Stimulated activated CD8-positive, alpha-beta memory T cell treated with anti-CD3 and anti-CD28 coated beads, Interleukin-2, amount 100 ng/mL, for 1 hour (primary cell): Measurements from ENCODE around the gene DAZAP1.
A peak's percentile ranks its signal among the peaks of the same experiment; 100 is the strongest.

Experiments used
- DNase-seq, 2 donors: peaks; one replicate each; pipeline ENCODE4 v3.0.0-alpha.2; 2020; ENCODE audit warnings: low read depth in 2 of 2

DAZAP1 gene

GRCh38 chr19:1393841-1394240 is 13.5 kb upstream of the DAZAP1 start:
- no peak for DNase-seq

- no peak for DNase-seq
Observed at GRCh38 chr19:1394252-1395193, 12.9 kb upstream of the DAZAP1 start.

- no peak for DNase-seq
Observed at GRCh38 chr19:1395194-1396018, 12.0 kb upstream of the DAZAP1 start.

DNA sequence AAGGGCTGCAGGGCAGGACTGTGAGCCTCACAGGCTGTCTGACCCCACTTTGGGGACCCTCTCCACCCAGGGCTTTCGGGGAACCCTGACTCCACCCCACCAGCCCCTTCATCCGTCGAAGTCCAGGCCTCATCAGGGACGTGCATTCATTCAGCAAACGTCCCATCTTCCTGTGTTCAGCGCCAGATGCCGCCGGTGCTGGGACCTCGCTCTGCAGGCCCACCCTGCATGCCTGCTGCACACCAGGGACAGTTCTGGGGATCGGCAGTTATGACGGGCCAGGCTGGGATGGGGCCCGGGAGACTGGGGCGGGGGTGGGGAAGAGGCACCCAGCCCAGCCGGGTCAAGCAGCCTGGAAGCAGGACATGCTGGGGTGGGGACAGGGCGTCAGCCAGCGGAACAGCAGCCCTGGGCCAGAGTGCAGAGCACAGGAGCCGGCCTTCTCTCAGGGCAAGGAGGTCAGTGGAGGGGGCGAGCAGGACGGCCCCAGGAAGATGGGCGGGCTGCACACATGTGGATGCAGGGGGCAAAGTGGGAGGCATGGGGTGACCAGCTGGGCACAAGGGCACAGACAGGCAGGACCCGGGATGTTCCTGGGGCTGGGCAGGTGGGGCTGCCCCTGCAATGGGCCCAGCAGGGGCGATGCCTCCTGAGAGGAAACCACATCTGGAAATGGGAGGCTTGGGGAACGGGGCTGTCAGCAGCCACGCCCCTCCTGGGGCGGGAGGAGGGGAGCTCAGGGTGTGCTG is 11.2 kb upstream of the DAZAP1 start:
- DNase-seq: no peak

DNA sequence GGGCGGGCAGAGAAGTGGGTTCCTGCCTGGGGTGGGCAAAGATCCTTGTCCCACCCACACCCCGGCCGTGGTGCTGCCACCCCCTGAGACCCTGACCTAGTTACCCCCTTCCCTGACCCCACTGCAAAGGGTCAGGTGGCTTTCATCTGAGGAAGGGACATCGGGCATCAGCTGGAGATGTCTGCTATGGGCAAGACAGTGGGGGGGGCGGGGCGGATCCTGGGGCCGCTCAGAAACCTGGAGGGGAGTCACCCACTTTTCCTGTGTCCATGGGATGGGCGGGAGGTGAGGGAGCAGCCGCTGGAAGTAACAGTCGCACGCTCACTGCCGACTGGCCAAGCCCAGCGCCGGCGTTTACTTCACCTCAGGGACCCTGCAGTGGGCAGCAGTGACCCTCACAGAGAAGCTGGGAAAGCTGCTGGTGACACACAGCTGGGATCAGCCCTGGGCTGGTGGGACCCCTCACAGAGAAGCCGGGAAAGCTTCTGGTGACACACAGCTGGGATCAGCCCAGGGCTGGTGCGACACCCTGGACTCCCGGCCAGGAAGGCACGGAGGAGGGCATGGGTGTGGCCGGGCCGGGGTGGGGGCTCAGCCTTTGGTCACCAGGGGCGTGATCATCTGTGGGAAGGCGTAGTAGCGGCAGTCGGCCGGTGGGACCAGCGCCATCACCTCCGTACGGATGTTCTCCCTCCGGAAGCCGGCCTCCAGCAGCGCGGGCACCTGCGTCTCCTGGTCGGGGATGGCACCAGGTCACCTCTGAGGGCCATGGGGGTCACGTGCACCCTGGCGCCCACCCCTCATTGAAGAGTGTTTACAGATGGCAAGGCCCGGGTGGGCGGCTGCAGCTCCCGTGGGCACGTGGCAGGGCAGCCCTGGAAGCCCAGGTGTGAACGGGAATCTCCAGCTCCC is 10.4 kb upstream of the DAZAP1 start:
- DNase-seq: no peak

DNA sequence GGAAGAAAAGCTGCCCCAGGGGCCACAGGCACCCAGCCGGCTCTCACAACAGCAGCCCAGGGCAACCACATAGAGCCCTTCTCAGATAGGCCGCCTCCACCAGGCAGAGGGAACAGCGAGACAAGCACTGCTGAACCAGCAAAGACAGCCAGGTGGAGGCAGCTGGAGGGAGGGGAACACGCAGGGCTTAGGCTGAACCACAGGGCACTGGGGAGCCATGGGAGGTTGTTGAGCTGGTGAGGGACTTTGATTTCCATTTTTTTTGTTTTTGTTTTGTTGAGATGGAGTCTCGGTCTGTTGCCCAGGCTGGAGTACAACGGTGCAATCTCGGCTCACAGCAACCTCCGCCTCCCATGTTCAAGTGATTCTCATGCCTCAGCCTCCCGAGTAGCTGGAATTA is 9.5 kb upstream of the DAZAP1 start:
- DNase-seq: no peak

DNA sequence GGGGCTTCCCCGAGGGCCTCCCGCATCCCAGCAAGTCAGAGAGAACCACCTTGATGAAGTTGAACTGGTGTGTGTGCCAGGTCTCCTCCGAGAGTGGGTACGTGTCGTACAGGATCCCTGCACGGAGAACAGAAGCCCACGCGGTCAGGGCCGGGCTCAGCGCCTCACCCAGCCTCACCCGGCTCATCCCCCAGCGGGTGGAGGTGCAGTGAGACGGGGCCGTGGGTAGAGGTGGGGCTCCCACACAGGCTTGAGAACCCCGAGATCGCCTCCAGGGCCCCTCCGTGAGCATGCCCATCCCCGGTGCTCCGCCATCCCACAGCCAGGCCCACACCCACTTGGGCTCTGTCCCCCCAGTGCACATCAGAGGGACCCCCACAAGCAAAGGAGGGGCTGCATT is 8.3 kb upstream of the DAZAP1 start:
- DNase-seq: no peak

DNA sequence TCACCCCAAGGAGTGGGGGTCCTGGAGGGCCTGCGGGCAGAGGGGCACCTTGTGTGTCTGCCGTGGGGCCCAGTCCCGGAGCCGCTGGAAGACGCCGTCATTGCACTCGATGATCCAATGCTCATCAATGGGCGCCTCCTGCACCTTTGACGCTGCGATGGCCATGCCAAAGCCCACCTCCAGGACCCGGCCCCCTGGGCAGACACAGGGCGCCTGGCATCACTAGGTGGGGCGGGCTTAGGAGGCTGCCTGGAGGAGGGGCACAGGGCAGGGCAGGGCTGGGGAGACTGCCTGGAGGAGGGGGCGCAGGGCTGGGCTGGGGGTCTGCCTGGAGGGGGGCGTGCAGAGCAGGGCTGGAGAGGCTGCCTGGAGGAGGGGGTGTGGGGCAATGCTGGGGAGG is 7.6 kb upstream of the DAZAP1 start:
- no peak for DNase-seq

DNA sequence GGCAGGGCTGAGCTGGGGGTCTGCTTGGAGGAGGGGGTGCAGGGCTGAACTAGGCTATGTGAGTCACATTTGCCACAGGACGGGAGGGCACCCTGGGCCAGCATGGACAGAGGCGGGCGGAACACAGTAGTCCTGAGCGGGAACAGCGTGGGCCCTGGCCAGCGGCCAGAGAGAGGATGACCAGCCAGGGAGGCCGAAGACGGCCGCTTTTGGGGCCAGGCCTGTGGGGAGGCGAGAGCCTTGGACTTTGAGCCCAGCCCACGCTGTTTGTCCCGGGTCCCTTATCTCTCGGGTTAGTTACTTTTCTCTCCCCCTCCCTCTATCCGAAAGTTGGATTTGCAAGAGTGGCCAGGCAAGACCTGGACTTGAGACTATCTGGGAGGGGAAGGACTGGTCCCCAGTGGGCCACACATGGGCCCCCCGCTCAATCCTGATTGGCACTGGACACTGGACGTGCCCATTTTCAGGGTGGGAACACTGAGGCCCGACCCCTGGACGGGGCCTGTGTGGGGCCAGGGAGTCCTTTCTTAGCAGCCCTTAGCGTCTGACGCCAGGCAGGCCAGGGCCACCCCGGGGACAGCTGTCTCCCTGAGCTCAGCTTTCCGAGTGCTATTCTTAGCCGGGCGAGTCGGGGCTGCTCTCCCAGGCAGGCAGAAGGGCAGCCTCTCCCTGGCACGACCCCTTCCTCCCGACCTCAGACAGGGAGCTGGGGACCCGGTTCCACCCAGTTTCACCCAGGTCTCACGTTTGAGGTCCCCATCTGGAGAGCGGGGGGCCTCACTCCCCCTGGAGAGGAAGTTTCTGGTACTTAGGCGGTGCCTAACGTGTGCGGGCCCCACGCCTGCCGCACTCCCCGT is 6.9 kb upstream of the DAZAP1 start:
- no peak for DNase-seq

DNA sequence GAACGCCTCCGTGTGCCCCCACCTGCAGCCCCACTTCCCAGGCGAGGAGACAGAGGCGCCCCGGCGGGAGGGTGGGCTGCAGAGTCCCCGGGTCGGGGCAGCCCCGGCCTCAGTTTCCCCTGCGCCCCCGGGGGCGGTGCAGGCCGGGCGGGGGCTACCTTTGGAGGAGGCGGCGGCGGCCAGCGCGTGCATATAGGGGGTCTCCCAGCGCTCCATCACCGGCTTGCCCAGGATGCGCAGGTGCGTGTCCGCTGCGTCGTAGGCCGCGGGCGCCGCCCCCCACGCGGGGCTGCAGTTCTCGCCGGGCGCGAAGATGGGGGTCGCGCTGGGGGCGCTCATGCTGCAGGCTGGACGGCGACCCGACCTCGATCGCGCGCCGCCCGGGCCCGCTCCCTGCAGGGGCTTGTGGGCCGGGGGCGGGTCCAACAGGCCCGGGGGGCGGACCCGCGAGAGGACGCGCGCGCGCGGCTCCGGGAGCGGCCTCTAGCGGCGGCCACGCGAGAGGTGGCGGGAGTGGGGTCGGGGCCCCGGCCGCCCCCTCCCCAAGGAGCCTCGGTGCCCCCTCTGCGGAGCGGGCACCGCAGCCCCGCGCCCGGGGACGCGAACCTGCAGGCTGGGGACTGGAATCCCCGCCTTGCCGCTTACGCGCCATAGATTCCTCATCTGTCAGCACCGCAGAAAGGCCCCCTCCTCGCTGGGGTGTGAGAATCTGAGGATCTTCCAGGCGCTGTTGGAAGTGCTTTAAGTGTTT is 6.1 kb upstream of the DAZAP1 start, which contains the start of gene GAMT:
Gene GAMT (minus strand): TSS at position 405 of the 751 bp plus-strand sequence. CDS start 66 bp downstream, at position 339.
- no peak for DNase-seq

GRCh38 chr19:1401889-1402217 is 5.5 kb upstream of the DAZAP1 start:
- DNase-seq: no peak

DNA sequence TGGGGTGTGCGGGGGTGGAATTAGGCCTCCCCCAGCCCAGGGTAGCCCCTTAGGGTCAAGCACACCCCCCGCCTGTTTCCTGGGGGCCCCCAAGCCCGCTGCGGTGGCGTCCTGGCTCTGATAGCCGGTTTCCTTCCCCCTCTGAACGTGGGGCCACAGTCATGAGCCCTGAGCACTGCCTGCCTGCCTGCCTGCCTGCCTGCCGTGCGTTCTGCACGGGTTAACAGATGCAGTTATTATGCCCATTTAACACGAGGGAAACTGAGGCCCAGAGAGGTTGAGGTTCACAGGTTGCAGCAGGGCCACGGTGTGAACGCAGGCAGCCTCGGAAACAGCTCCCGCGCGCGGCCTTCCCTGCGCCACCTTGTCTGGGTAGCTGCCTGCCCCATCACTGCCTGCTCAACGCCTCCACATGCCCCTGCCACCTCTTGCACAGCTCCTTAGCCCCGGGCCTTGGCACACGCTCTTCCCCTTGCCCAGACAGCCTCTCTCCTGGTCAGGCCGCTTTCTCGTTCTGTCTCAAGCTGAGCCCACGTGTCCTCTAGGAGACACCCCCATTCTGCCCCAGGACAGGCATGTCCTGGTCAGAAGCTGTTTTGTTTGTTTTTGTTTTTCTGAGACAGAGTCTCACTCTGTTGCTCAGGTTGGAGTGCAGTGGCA is 4.8 kb upstream of the DAZAP1 start:
- no peak for DNase-seq

DNA sequence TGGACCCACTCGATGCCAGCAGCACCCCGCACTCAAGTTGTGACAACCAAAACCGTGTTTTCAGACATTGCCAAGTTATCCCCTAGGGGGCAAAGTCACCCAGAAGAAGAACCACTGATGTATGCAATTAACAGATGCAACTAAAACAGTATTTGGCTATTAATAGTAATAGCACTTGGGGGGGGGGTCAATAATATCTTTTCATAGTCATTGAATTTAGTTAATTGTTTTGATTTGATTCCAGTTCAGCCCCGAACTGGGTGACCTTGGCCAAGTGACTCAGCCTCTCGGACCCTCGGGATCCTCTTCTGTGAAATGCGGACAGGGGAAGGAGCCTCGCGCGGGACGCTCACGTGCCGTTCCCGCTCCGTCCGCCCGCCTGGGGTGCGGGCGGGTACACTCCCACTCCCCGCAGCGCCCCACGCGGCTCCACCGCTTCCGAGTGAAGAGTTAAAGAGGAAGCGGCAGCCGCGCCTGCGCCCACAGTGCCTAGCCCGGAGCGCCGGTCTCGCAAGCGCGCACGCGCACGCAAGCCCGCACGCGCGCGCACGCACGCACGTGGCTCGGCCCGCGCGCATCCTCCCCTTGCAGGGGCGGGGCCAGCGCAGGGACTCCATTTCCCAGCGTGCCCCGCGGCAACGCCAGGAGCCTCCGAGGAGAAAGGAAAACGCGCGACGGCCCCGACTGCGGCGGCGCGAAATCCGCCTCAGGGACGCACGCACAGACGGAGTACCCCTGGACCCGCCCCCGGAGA is 435 bp upstream of the DAZAP1 start:
- peak; percentile 99 for DNase-seq

DNA sequence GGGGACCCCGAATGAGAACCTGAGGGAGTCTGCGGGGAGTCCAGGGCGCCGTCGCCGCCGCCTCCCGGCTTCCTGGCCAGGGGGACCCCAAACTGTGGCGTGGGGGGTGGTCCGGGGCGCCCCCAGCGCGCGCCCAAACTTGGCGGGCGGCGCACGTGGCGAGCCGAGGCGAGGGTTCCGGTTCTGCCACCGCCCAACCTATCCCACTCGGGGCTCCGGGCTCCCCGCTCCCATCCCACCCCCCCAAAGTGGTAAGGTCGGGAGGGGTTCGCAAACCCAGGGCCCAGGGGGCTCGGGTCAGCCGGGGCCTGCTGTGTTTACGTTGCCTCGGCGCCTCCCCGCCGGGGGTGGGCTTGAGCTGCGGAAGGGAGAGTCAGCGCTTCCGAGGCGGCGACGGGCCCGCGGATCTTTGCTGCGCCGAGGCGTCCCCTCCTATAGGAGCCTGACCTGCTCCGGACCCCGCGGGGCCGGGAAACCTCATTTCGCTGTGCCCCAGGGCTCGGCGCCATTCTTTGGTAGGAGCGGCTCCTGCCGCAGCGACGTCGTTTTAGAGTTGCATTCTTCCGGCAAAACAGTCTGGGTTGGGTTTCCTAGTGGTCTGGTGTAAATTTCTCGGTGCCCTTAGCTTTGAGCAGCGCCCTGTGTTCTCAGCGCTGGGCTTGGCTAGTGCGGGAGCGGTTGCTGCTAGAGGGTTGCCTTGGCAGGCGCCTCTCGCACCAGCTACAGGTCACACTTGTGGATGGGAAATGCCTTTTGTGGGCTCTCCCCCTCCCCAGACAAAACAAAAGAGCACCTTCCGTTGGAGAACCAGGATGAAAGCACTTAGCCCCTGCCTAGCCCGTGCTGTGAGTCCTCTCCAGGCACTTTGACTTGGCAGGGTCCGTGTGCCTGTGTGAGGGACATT is 1.2 kb downstream of the DAZAP1 start:
- DNase-seq: peak in 1 of 2 donors; percentile 32

DNA sequence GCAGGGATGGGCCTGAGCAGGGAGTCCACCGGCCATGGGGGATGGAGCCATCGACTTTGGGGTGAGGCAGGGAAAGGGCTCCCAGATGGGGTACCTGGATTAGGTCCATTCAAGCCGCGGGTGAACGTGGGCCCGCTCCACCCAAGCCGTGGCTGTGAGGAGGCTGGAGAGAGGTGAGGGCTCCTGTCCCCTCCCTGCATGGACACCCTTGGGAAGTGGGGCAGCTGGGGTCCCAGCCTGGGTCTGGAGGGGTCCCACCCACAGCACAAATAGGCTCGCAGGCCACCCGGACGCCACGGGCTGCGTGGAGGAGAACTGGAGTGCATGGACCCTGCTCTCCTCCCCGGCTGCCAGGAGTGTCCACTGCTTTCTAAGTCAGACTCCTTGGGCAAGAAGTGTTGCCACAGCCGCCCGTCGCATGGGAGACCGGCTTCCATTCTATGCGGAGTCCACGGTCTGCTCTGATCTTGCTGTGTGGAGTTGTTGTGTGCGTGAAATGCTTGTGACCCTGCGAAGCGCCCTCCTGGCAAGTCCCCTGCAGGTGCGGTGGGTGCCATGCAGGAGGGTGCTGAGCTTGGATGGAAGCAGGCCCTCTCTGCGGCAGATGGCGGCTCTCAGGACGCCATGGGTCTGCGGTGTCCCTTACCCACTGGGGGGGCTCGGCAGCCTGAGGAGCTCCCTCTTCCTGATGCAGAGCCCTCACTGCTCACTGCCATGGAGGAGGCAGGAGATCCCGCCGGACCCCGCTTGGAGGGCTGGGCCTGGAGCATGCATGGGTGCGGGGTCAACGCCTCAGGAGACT is 2.0 kb downstream of the DAZAP1 start:
- DNase-seq: no peak

- no peak for DNase-seq
Observed at GRCh38 chr19:1410136-1410786, 2.9 kb downstream of the DAZAP1 start.
